Measurements from ENCODE around the gene ZSCAN26.

GRCh38 chr6:28232785-28233184 is 34.2 kb upstream of the ZSCAN26 start:
- TF ChIP-seq, protein P1, sequence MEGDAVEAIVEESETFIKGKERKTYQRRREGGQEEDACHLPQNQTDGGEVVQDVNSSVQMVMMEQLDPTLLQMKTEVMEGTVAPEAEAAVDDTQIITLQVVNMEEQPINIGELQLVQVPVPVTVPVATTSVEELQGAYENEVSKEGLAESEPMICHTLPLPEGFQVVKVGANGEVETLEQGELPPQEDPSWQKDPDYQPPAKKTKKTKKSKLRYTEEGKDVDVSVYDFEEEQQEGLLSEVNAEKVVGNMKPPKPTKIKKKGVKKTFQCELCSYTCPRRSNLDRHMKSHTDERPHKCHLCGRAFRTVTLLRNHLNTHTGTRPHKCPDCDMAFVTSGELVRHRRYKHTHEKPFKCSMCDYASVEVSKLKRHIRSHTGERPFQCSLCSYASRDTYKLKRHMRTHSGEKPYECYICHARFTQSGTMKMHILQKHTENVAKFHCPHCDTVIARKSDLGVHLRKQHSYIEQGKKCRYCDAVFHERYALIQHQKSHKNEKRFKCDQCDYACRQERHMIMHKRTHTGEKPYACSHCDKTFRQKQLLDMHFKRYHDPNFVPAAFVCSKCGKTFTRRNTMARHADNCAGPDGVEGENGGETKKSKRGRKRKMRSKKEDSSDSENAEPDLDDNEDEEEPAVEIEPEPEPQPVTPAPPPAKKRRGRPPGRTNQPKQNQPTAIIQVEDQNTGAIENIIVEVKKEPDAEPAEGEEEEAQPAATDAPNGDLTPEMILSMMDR (IDR thresholded peaks at IDR 0.05) = no peak
- TF ChIP-seq EP300 (IDR thresholded peaks at IDR 0.05) (no peak), POLR2A (IDR thresholded peaks at IDR 0.05) (no peak)
